ES-I3 (cell line): ENCODE measurements around the gene TPX2.
"Not testable (repeated sequence)": the region's sequence is repeated elsewhere in the genome, so short reads cannot be mapped to it uniquely, and the experiment has no call there.

ENCODE experiments used
- H3K36me3 ChIP-seq: 2 replicates; pipeline ENCODE4 v1.6.1; 2013; ENCODE audit warnings: mild to moderate bottlenecking, low read length, control low read depth, moderate library complexity; ENCODE audit not compliant: insufficient read depth
- H3K4me1 ChIP-seq: 2 replicates; pipeline ENCODE4 v1.6.1; 2013; ENCODE audit warnings: mild to moderate bottlenecking, control low read depth, low read length; ENCODE audit not compliant: insufficient read depth
- H3K9ac ChIP-seq: 2 replicates; pipeline ENCODE4 v1.6.1; 2013; ENCODE audit warnings: low read depth, mild to moderate bottlenecking, low read length, moderate library complexity
- H3K9me3 ChIP-seq: 2 replicates; pipeline ENCODE4 v1.6.1; 2013; ENCODE audit warnings: mild to moderate bottlenecking, low read length, moderate library complexity; ENCODE audit not compliant: control insufficient read depth, insufficient read depth

Gene TPX2

GRCh38 chr20:31818376-31818908 lies 79.4 kb downstream of the TPX2 start:
- no peak overlapping the region for H3K9ac ChIP-seq
- no peaks in the 10 kb centered on the region for H3K36me3 ChIP-seq
- H3K4me1 ChIP-seq: no peaks in the 10 kb centered on the region; the same call in 1 of the 2 replicates
- no peaks in the 10 kb centered on the region for H3K9me3 ChIP-seq

- Histone ChIP-seq H3K36me3 (no peaks in the 10 kb centered on the region), H3K9me3 (no peaks in the 10 kb centered on the region), H3K4me1 (peaks cover 3% of the 10 kb centered on the region), H3K9ac (no peak within 1 kb of the TSS)
These were observed 80.1 kb downstream of the TPX2 start, which contains the start of gene MYLK2 for GRCh38 chr20:31819083-31819784. Gene MYLK2, plus strand, starts transcription at chr20:31819356. Its CDS starts 225 bp downstream, at chr20:31819581.

GRCh38 chr20:31820228-31820627 lies 81.1 kb downstream of the TPX2 start:
- no peaks in the 10 kb centered on the region for H3K36me3 ChIP-seq
- H3K9me3 ChIP-seq: no peaks in the 10 kb centered on the region

GRCh38 chr20:31821427-31821826 lies 82.3 kb downstream of the TPX2 start:
- Histone ChIP-seq H3K9ac (no peak overlapping the region), H3K9me3 (no peaks in the 10 kb centered on the region), H3K36me3 (no peaks in the 10 kb centered on the region), H3K4me1 (peaks cover 3% of the 10 kb centered on the region; the same call in 1 of the 2 replicates)

More at GRCh38 chr20:31820228-31820627, 81.1 kb downstream of the TPX2 start:
- no peak overlapping the region for H3K9ac ChIP-seq
- H3K4me1 ChIP-seq: peaks cover 3% of the 10 kb centered on the region

GRCh38 chr20:31822421-31823330 lies 83.6 kb downstream of the TPX2 start:
- H3K9ac ChIP-seq: no peak overlapping the region
- peaks cover 3% of the 10 kb centered on the region; the same call in 1 of the 2 replicates for H3K4me1 ChIP-seq
- no peaks in the 10 kb centered on the region for H3K36me3 ChIP-seq
- H3K9me3 ChIP-seq: no peaks in the 10 kb centered on the region

- Histone ChIP-seq H3K9me3 (no peaks in the 10 kb centered on the region), H3K36me3 (no peaks in the 10 kb centered on the region), H3K9ac (no peak overlapping the region), H3K4me1 (peaks cover 3% of the 10 kb centered on the region; the same call in 1 of the 2 replicates)
These were observed 84.5 kb downstream of the TPX2 start for GRCh38 chr20:31823360-31824124.

- no peak overlapping the region for H3K9ac ChIP-seq
- peaks cover 3% of the 10 kb centered on the region; the same call in 1 of the 2 replicates for H3K4me1 ChIP-seq
- no peaks in the 10 kb centered on the region for H3K36me3 ChIP-seq
- H3K9me3 ChIP-seq: no peaks in the 10 kb centered on the region
These were observed 85.0 kb downstream of the TPX2 start for GRCh38 chr20:31824125-31824485.

- H3K36me3 ChIP-seq: no peaks in the 10 kb centered on the region
- H3K9ac ChIP-seq: no peak overlapping the region
- no peaks in the 10 kb centered on the region for H3K9me3 ChIP-seq
- H3K4me1 ChIP-seq: peaks cover 3% of the 10 kb centered on the region; the same call in 1 of the 2 replicates
These were observed 85.6 kb downstream of the TPX2 start for GRCh38 chr20:31824554-31825313.

GRCh38 chr20:31826074-31826473 lies 87.0 kb downstream of the TPX2 start:
- Histone ChIP-seq H3K9me3 (no peaks in the 10 kb centered on the region), H3K9ac (no peak overlapping the region), H3K4me1 (peaks cover 3% of the 10 kb centered on the region; the same call in 1 of the 2 replicates), H3K36me3 (no peaks in the 10 kb centered on the region)

GRCh38 chr20:31827059-31827458 lies 88.0 kb downstream of the TPX2 start:
- no peak overlapping the region for H3K9ac ChIP-seq
- no peaks in the 10 kb centered on the region for H3K36me3 ChIP-seq
- peaks cover 3% of the 10 kb centered on the region; the same call in 1 of the 2 replicates for H3K4me1 ChIP-seq
- H3K9me3 ChIP-seq: no peaks in the 10 kb centered on the region

- H3K9ac ChIP-seq, H3K4me1 ChIP-seq, H3K9me3 ChIP-seq, H3K36me3 ChIP-seq: not testable (repeated sequence)
These were observed 88.9 kb downstream of the TPX2 start for GRCh38 chr20:31828016-31828415.

GRCh38 chr20:31829731-31830130 lies 90.6 kb downstream of the TPX2 start:
- Histone ChIP-seq H3K36me3 (no peaks in the 10 kb centered on the region; the same call in 1 of the 2 replicates), H3K9ac (no peak overlapping the region), H3K9me3 (no peaks in the 10 kb centered on the region), H3K4me1 (peaks cover 8% of the 10 kb centered on the region; the same call in 1 of the 2 replicates)

- peaks cover 12% of the 10 kb centered on the region; the same call in 1 of the 2 replicates for H3K4me1 ChIP-seq
- H3K9ac ChIP-seq: no peak overlapping the region
- no peaks in the 10 kb centered on the region; the same call in 1 of the 2 replicates for H3K36me3 ChIP-seq
- H3K9me3 ChIP-seq: no peaks in the 10 kb centered on the region
These were observed 91.4 kb downstream of the TPX2 start for GRCh38 chr20:31830406-31830981.
